Measurements from ENCODE around the gene TAGLN2.

The TAGLN2 gene

GRCh38 chr1:159965263-159965662 is 40.0 kb upstream of the TAGLN2 start:
- ChIA-PET CTCF (no interaction called here), POLR2A (no interaction called here)
- Histone ChIP-seq H3K9me3 (ENCODE audit: control extremely low read depth in 1 of 5, control insufficient read depth in 4 of 5, insufficient read depth in 2 of 5, low read depth in 1 of 5, low read length in 4 of 5) (peaks cover 0 to 1% (median 0%) of the 10 kb centered on the region in 5 experiments), H3K4me1 (ENCODE audit: control extremely low read depth in 1 of 4, control insufficient read depth in 4 of 4, insufficient read depth in 4 of 4, low read length in 3 of 4) (no peaks in the 10 kb centered on the region), H3K27me3 (replicated peaks in 2 of 5; ENCODE audit: control insufficient read depth in 4 of 5, insufficient read depth in 5 of 5, low read length in 4 of 5) (peaks cover 0 to 8% (median 0%) of the 10 kb centered on the region in 5 experiments), H3K4me3 (ENCODE audit: control insufficient read depth in 1 of 7, extremely low read depth in 1 of 7, insufficient read depth in 4 of 7, low read depth in 2 of 7, low read length in 6 of 7) (no peak overlapping the region), H3K27ac (ENCODE audit: insufficient read depth in 1 of 2, low read depth in 1 of 2, low read length in 2 of 2, poor library complexity in 1 of 2, severe bottlenecking in 2 of 2) (no peak overlapping the region), H3K36me3 (ENCODE audit: control insufficient read depth in 4 of 4, insufficient read depth in 4 of 4, low read length in 3 of 4) (no peaks in the 10 kb centered on the region)
- WGBS (ENCODE audit: insufficient coverage): 100% methylated on average over 1 of the region's 2 CpGs
- no peak for DNase-seq

- H3K4me3 ChIP-seq (ENCODE audit: control insufficient read depth in 1 of 7, extremely low read depth in 1 of 7, insufficient read depth in 4 of 7, low read depth in 2 of 7, low read length in 6 of 7): no peak overlapping the region
- ChIA-PET CTCF (interaction anchor here (0.8 to 1.3 kb wide), 2 partner anchors 42 to 52 kb away, joined by 3 read pairs; no protein-coding TSS in a partner anchor), POLR2A (no interaction called here)
- H3K4me1 ChIP-seq (ENCODE audit: control extremely low read depth in 1 of 4, control insufficient read depth in 4 of 4, insufficient read depth in 4 of 4, low read length in 3 of 4): no peaks in the 10 kb centered on the region
- peaks cover 0 to 8% (median 0%) of the 10 kb centered on the region in 5 experiments for H3K27me3 ChIP-seq (replicated peaks in 2 of 5; ENCODE audit: control insufficient read depth in 4 of 5, insufficient read depth in 5 of 5, low read length in 4 of 5)
- no peak for DNase-seq
- no peaks in the 10 kb centered on the region for H3K36me3 ChIP-seq (ENCODE audit: control insufficient read depth in 4 of 4, insufficient read depth in 4 of 4, low read length in 3 of 4)
- no peak overlapping the region for H3K27ac ChIP-seq (ENCODE audit: insufficient read depth in 1 of 2, low read depth in 1 of 2, low read length in 2 of 2, poor library complexity in 1 of 2, severe bottlenecking in 2 of 2)
- H3K9me3 ChIP-seq (ENCODE audit: control extremely low read depth in 1 of 5, control insufficient read depth in 4 of 5, insufficient read depth in 2 of 5, low read depth in 1 of 5, low read length in 4 of 5): peaks cover 0 to 1% (median 0%) of the 10 kb centered on the region in 5 experiments
- 71% methylated on average over 2 of the region's 3 CpGs for WGBS (ENCODE audit: insufficient coverage)
Measured at GRCh38 chr1:159964144-159964543, 38.8 kb upstream of the TAGLN2 start.

GRCh38 chr1:159962176-159962575 is 36.9 kb upstream of the TAGLN2 start:
- 100% methylated on average over 3 of the region's 11 CpGs for WGBS (ENCODE audit: insufficient coverage)
- Histone ChIP-seq H3K4me3 (ENCODE audit: control insufficient read depth in 1 of 7, extremely low read depth in 1 of 7, insufficient read depth in 4 of 7, low read depth in 2 of 7, low read length in 6 of 7) (no peak overlapping the region), H3K9me3 (ENCODE audit: control extremely low read depth in 1 of 5, control insufficient read depth in 4 of 5, insufficient read depth in 2 of 5, low read depth in 1 of 5, low read length in 4 of 5) (peaks cover 0 to 1% (median 0%) of the 10 kb centered on the region in 5 experiments), H3K27me3 (replicated peaks in 2 of 5; ENCODE audit: control insufficient read depth in 4 of 5, insufficient read depth in 5 of 5, low read length in 4 of 5) (peaks cover 0 to 6% (median 0%) of the 10 kb centered on the region in 5 experiments), H3K4me1 (ENCODE audit: control extremely low read depth in 1 of 4, control insufficient read depth in 4 of 4, insufficient read depth in 4 of 4, low read length in 3 of 4) (no peaks in the 10 kb centered on the region), H3K36me3 (ENCODE audit: control insufficient read depth in 4 of 4, insufficient read depth in 4 of 4, low read length in 3 of 4) (no peaks in the 10 kb centered on the region), H3K27ac (ENCODE audit: insufficient read depth in 1 of 2, low read depth in 1 of 2, low read length in 2 of 2, poor library complexity in 1 of 2, severe bottlenecking in 2 of 2) (no peak overlapping the region)
- CTCF ChIA-PET: no interaction called here
- POLR2A ChIA-PET: no interaction called here
- no peak for DNase-seq

- no peak for DNase-seq
- POLR2A ChIA-PET: no interaction called here
- CTCF ChIA-PET: no interaction called here
- Histone ChIP-seq H3K27ac (ENCODE audit: insufficient read depth in 1 of 2, low read depth in 1 of 2, low read length in 2 of 2, poor library complexity in 1 of 2, severe bottlenecking in 2 of 2) (no peak overlapping the region), H3K9me3 (ENCODE audit: control extremely low read depth in 1 of 5, control insufficient read depth in 4 of 5, insufficient read depth in 2 of 5, low read depth in 1 of 5, low read length in 4 of 5) (peaks cover 0 to 1% (median 0%) of the 10 kb centered on the region in 5 experiments), H3K4me1 (ENCODE audit: control extremely low read depth in 1 of 4, control insufficient read depth in 4 of 4, insufficient read depth in 4 of 4, low read length in 3 of 4) (no peaks in the 10 kb centered on the region), H3K4me3 (ENCODE audit: control insufficient read depth in 1 of 7, extremely low read depth in 1 of 7, insufficient read depth in 4 of 7, low read depth in 2 of 7, low read length in 6 of 7) (no peak overlapping the region), H3K36me3 (ENCODE audit: control insufficient read depth in 4 of 4, insufficient read depth in 4 of 4, low read length in 3 of 4) (no peaks in the 10 kb centered on the region), H3K27me3 (replicated peaks in 2 of 5; ENCODE audit: control insufficient read depth in 4 of 5, insufficient read depth in 5 of 5, low read length in 4 of 5) (peaks cover 0 to 6% (median 0%) of the 10 kb centered on the region in 5 experiments)
- 95% methylated on average over 15 of the region's 15 CpGs for WGBS (ENCODE audit: insufficient coverage)
Measured at GRCh38 chr1:159961636-159962035, 36.3 kb upstream of the TAGLN2 start.

- WGBS (ENCODE audit: insufficient coverage): 79% methylated on average over 2 of the region's 5 CpGs
- POLR2A ChIA-PET: no interaction called here
- CTCF ChIA-PET: no interaction called here
- Histone ChIP-seq H3K27me3 (replicated peaks in 2 of 5; ENCODE audit: control insufficient read depth in 4 of 5, insufficient read depth in 5 of 5, low read length in 4 of 5) (peaks cover 0 to 6% (median 0%) of the 10 kb centered on the region in 5 experiments), H3K4me3 (ENCODE audit: control insufficient read depth in 1 of 7, extremely low read depth in 1 of 7, insufficient read depth in 4 of 7, low read depth in 2 of 7, low read length in 6 of 7) (no peak overlapping the region), H3K9me3 (ENCODE audit: control extremely low read depth in 1 of 5, control insufficient read depth in 4 of 5, insufficient read depth in 2 of 5, low read depth in 1 of 5, low read length in 4 of 5) (peaks cover 0 to 1% (median 0%) of the 10 kb centered on the region in 5 experiments), H3K36me3 (ENCODE audit: control insufficient read depth in 4 of 4, insufficient read depth in 4 of 4, low read length in 3 of 4) (no peaks in the 10 kb centered on the region), H3K27ac (ENCODE audit: insufficient read depth in 1 of 2, low read depth in 1 of 2, low read length in 2 of 2, poor library complexity in 1 of 2, severe bottlenecking in 2 of 2) (no peak overlapping the region), H3K4me1 (ENCODE audit: control extremely low read depth in 1 of 4, control insufficient read depth in 4 of 4, insufficient read depth in 4 of 4, low read length in 3 of 4) (no peaks in the 10 kb centered on the region)
- DNase-seq: no peak
Measured at GRCh38 chr1:159960721-159961381, 35.5 kb upstream of the TAGLN2 start.

GRCh38 chr1:159959451-159959850 is 34.1 kb upstream of the TAGLN2 start:
- peaks cover 0 to 4% (median 0%) of the 10 kb centered on the region in 5 experiments for H3K27me3 ChIP-seq (replicated peaks in 2 of 5; ENCODE audit: control insufficient read depth in 4 of 5, insufficient read depth in 5 of 5, low read length in 4 of 5)
- POLR2A ChIA-PET: no interaction called here
- WGBS (ENCODE audit: insufficient coverage): 100% methylated on average over 2 of the region's 4 CpGs
- no peak overlapping the region for H3K27ac ChIP-seq (ENCODE audit: insufficient read depth in 1 of 2, low read depth in 1 of 2, low read length in 2 of 2, poor library complexity in 1 of 2, severe bottlenecking in 2 of 2)
- H3K4me3 ChIP-seq (ENCODE audit: control insufficient read depth in 1 of 7, extremely low read depth in 1 of 7, insufficient read depth in 4 of 7, low read depth in 2 of 7, low read length in 6 of 7): no peak overlapping the region
- CTCF ChIA-PET: interaction anchor here (0.8 to 1.6 kb wide), 3 partner anchors 10 to 20 kb away, joined by 3 to 4 read pairs (median 3); no protein-coding TSS in a partner anchor
- H3K9me3 ChIP-seq (ENCODE audit: control extremely low read depth in 1 of 5, control insufficient read depth in 4 of 5, insufficient read depth in 2 of 5, low read depth in 1 of 5, low read length in 4 of 5): peaks cover 0 to 1% (median 0%) of the 10 kb centered on the region in 5 experiments
- no peak for DNase-seq
- no peaks in the 10 kb centered on the region for H3K36me3 ChIP-seq (ENCODE audit: control insufficient read depth in 4 of 4, insufficient read depth in 4 of 4, low read length in 3 of 4)
- no peaks in the 10 kb centered on the region for H3K4me1 ChIP-seq (ENCODE audit: control extremely low read depth in 1 of 4, control insufficient read depth in 4 of 4, insufficient read depth in 4 of 4, low read length in 3 of 4)

GRCh38 chr1:159958719-159959380 is 33.5 kb upstream of the TAGLN2 start:
- no peak overlapping the region for H3K27ac ChIP-seq (ENCODE audit: insufficient read depth in 1 of 2, low read depth in 1 of 2, low read length in 2 of 2, poor library complexity in 1 of 2, severe bottlenecking in 2 of 2)
- ChIA-PET CTCF (interaction anchor here (0.8 to 1.6 kb wide), 5 partner anchors 11 to 159 kb away, joined by 3 to 6 read pairs (median 3); no protein-coding TSS in a partner anchor), POLR2A (no interaction called here)
- peaks cover 0 to 4% (median 0%) of the 10 kb centered on the region in 5 experiments for H3K27me3 ChIP-seq (replicated peaks in 2 of 5; ENCODE audit: control insufficient read depth in 4 of 5, insufficient read depth in 5 of 5, low read length in 4 of 5)
- no peak overlapping the region for H3K4me3 ChIP-seq (ENCODE audit: control insufficient read depth in 1 of 7, extremely low read depth in 1 of 7, insufficient read depth in 4 of 7, low read depth in 2 of 7, low read length in 6 of 7)
- WGBS (ENCODE audit: insufficient coverage): no CpG with 5 or more reads among the region's 3 CpGs
- H3K4me1 ChIP-seq (ENCODE audit: control extremely low read depth in 1 of 4, control insufficient read depth in 4 of 4, insufficient read depth in 4 of 4, low read length in 3 of 4): no peaks in the 10 kb centered on the region
- no peaks in the 10 kb centered on the region for H3K36me3 ChIP-seq (ENCODE audit: control insufficient read depth in 4 of 4, insufficient read depth in 4 of 4, low read length in 3 of 4)
- no peak for DNase-seq
- peaks cover 0 to under 1% (median 0%) of the 10 kb centered on the region in 5 experiments for H3K9me3 ChIP-seq (ENCODE audit: control extremely low read depth in 1 of 5, control insufficient read depth in 4 of 5, insufficient read depth in 2 of 5, low read depth in 1 of 5, low read length in 4 of 5)
